Measurements from ENCODE around the gene GEMIN2.
"Not testable (repeated sequence)": the region's sequence is repeated elsewhere in the genome, so short reads cannot be mapped to it uniquely, and the experiment has no call there.

The GEMIN2 gene, protein sequence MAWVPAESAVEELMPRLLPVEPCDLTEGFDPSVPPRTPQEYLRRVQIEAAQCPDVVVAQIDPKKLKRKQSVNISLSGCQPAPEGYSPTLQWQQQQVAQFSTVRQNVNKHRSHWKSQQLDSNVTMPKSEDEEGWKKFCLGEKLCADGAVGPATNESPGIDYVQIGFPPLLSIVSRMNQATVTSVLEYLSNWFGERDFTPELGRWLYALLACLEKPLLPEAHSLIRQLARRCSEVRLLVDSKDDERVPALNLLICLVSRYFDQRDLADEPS

DNA sequence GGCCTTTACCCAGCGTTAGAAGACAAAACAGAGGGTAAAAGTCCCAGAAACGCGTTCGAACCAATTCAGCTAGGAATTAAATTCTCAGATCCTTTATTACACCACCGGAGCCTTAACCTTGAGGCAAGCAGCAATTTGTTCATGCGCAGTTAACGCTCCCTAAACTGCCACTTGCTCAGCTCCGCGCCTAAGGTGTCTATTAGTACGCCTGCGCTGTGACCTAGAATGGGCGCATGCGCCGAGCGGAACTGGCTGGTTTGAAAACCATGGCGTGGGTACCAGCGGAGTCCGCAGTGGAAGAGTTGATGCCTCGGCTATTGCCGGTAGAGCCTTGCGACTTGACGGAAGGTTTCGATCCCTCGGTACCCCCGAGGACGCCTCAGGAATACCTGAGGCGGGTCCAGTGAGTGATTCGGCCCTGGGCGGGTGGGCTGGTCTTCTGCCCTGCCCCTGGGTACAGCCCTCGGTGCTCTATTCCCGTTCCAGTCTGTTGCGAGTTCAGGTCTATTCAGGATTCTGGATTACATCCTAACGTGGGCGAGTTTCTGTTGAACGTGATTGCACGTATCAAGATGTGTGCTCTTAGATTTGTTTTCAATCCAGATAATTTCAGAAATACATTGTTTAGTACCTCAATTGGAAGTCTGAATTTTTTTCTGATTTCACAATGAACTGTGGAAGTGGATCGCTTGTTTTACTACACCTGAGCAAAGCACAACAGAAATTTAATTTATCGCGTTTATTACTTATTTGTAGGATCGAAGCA is at the start of gene GEMIN2:
Gene GEMIN2, plus strand, starts transcription at position 251 of the 766 bp plus-strand sequence. Its CDS starts 16 bp downstream, at position 267.
- peak; percentile 94 for DNase-seq

DNA sequence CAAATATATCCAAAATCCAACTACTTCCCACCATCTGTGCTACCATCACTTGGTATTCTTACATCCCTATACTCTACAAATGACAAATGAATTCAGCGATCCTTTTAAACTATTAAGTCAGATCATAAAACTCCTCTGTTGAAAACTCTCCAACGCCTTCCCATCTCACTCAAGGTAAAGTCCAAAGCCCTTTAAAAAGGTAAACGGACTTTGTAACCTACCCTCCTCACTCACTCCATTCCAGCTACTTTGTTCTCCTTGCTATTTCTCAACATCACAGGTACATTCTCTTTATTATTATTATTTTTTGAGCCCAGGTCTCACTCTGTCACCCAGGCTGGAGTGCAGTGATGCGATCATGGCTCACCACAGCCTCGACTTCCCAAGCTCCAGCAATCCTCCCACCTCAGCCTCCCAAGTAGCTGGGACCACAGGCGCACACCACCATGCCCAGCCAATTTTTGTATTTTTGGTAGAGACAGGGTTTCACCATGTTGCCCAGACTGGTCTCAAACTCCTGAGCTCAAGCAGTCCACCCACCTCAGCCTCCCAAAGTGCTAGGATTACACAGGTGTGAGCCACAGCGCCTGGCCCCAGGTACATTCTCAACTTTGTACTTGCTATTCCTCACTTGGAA is 44.8 kb upstream of the GEMIN2 start:
- DNase-seq: not testable (repeated sequence)

DNA sequence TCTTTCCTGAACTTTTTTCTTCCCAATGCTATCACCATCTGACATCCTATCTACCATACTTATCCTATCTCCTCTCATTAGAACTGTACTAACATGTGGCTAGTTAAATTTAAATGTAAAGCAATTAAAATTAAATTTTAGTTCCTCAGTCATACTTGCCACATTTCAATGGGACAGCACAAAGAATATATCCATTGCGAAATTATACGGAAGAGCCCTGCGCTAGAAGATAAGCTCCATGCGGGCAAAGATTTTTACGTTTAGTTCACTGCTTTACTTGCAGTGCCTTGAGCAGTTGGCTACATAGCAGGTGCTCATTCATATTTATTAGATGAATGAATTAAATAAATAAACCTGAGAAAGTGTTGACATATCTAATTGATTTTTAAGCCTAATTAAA is 44.2 kb upstream of the GEMIN2 start:
- DNase-seq: no peak

DNA sequence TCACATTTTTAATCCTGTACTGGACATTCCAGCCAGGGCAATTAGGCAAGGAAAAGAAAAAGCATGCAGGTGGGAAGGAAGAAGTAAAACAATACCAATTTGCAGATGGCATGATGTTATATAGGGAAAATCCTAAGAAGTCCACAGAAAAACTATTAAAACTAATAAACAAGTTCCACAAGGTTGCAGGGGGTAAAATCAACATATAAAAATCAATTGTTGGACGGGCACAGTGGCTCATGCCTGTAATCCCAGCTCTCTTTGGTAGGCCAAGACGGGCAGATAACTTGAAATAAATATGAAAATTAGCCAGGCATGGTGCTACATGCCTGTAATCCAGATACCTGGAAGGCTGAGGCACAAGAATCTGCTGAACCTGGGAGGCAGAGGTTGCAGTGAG is 43.0 kb upstream of the GEMIN2 start:
- no peak for DNase-seq

DNA sequence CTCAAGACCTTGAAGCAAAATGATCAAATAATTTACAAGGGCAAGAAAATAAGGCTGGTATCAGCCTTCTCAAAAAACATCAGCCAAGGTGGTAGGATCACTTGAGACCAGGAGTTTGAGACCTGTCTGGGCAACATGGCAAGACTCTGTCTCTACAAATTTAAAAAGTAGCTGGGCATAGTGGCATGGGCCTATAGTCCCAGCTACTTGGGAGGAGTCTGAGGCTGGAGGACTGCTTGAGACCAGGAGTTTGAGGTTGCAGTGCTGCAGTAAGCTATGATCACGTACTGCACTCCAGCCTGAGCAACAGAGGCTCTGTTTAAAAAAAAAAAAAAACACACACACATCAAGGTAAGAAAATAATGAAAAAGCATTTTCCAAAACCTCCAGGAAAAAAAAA is 33.2 kb upstream of the GEMIN2 start:
- DNase-seq: no peak

DNA sequence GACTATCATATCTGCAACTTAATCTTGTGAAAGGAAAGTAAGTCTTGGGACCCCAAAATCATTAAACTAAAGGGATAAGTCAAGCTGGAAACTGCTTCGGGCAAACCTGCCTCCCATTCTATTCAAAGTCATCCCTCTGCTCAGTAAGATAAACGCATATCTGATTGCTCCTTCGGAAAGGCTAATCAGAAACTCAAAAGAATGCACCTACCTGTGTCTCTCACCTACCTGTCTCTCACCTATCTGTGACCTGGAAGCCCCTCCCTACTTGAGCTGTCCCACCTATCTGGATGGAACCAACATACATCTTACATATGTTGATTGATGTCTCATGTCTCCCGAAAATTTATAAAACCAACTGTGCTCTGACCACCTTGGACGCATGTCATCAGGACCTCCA is 31.0 kb upstream of the GEMIN2 start:
- DNase-seq: no peak

DNA sequence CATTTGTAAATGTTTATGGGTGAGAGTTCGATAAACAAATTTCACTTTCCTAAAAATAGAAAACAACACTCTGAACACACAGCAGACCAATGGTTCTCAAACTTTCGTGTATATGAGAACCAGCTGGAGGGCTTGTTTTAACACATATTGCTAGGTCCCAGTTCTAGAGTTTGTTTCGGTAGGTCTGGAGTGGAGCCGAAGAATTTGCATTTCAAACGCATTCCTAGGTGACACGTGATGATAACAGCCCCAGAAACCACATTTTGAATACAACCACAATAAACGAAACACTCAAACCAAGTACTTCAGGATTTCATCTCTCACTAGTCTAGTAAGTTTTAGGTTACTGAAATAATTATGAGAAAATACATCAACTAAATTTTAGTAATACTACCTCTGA is 28.2 kb upstream of the GEMIN2 start:
- DNase-seq: no peak

DNA sequence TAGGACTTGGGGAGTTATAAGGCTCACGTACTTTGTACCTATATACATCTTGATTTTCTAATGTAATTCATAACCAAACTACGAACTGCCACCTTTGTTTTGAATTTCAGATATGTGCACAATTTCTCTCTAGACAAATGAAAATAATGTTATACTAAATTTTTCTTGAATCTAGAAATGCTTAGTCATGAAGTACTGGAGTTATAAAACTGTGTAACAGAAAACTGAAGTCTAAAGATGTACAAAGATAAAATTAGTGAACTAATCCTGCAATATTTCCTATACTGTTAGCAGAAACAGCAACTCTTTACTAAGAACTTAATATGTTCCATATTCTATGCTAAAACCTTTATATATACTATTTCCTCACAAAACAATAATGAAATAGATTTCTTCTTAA is 26.6 kb upstream of the GEMIN2 start:
- no peak for DNase-seq

DNA sequence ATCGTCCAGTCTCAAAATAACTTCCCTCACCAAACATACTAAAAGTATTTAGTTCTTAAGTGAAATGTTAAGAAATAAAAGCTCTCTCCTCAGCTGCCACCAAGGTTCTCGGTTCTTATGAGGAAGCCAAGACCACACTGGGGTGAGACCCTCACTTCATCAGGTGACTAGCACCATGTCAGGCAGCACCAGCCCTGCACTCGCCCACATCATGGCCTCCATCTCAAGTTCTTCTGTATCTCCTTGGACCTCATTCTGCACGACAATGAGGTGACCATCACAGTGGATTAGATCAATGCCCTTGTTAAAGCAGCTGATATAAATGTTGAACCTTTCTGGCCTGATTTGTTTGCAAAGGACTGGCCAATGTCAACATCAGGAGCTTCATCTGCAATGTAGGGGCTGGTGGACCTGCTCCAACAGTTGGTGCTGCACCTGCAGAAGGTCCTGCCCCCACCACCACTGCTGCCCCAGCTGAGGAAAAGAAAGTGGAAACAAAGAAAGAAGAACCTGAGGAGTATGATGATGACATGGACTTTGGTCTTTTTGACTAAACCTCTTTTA is 23.5 kb upstream of the GEMIN2 start:
- no peak for DNase-seq

DNA sequence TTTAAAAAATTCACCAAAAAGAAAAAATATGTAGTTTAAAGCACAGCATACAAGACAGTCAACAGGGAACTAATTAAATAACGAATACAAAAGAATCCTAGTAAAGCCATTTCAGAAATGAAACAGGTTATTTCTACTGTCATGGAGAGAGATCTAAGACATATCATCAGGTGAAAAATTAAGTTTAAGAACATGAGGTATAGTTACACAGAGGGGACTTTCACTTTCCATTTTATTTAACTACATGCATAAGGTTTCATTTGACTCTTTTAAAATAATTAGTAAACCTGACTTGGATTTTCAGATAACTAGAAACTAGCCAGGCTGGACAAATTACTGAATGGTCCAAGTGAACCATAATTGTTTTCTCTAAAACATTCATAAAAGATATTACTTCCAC is 22.4 kb upstream of the GEMIN2 start:
- no peak for DNase-seq

DNA sequence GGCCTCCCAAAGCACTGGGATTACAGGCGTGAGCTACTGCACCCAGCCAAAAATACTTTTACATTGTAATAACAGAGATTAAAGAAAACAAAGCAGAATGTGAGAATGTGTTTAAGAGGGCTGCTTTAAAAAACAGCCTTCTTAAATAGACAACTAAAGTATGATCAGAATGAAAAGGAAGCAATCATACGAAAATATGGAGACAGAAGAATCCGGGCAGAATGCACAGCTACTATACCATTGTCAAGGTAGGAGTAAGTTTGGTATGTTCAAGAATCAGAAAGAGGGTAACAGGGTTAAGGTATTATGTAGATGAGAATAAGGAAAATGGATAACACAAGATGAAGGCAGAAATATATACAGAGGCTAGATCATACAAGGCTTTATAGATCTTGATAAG is 19.6 kb upstream of the GEMIN2 start:
- no peak for DNase-seq

DNA sequence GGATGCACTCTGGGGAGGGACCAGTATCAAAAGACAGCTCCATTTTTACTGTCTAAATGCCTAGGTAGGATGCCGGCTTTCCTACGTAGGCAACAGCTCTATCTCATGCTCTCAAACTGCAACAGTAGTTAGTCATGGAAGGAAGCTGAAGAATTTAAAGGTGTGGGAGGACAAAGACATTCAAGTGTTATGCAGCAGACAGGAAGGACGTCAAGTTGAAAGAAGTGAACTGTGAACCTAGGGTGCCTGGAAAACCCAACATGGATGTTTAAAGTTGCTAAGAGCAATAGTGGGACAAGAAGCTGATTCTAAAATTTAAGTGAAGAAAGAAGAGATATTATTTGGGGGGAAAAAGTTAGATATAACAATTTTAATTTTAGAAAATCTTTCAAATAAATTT is 17.0 kb upstream of the GEMIN2 start:
- no peak for DNase-seq

DNA sequence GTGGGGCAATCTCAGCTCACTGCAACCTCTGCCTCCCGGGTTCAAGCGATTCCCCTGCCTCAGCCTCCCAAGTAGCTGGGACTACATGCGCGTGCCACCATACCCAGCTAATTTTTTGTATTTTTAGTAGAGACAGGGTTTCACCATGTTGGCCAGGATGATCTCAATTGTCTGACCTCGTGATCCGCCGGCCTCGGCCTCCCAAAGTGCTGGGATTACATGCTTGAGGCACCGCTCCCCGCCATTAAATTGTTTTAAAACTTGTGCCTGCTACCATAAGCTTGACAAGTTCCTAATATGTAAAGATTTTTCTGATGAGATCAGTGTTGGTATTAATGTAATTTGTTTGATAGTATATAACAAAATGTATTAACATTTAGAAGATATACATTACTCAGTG is 14.9 kb upstream of the GEMIN2 start:
- DNase-seq: not testable (repeated sequence)

DNA sequence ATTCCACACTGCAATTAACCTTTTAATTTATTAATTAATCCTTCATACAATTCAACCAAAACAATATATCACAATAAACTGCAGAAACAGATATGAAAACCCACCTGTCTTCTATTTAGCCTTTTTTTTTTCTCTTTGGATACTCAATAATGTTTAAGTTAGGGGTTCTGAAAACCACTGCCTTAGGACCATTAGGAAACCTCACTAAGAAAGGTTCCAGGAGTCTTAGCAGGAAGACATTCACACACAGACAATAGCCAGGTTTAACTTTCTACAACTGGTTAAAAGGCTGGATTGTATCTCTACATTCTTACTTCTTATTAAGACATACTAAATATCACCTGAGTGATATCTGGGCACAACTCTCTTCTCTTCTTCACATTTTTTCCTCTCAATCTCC is 14.4 kb upstream of the GEMIN2 start:
- DNase-seq: no peak

DNA sequence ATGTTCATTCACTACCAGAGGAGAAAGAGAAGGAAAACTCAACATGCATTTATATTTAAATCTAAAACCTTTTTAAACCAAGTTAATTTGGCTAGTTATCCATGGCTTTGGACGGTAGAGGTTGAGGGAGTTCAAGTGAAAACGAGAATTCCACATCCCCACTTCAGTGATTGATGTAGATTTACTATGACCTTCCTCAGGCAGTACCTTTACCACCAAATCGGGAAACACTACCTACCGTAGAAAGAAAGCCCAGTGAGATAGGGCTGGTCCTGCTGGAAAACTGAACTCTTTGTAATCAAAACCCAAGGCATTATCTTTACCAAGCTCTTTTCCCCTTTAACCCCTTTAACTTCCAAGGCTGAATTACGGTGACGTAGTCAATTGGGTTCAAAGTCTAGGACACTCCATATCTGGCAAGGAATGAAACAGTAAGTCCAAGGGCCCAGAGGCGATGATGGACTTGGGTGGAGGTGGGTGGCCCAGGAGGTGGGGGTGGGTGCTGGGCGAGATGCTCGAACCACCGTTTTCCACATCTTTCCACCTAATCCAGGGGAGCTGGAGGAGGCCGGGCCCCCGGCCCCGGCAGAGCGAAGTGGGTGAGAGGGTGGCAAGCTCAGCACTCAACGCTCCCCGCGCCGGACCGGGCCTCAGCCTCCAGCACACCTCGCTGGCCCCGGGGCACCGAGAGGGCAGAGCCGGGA is 11.7 kb upstream of the GEMIN2 start:
- no peak for DNase-seq

DNA sequence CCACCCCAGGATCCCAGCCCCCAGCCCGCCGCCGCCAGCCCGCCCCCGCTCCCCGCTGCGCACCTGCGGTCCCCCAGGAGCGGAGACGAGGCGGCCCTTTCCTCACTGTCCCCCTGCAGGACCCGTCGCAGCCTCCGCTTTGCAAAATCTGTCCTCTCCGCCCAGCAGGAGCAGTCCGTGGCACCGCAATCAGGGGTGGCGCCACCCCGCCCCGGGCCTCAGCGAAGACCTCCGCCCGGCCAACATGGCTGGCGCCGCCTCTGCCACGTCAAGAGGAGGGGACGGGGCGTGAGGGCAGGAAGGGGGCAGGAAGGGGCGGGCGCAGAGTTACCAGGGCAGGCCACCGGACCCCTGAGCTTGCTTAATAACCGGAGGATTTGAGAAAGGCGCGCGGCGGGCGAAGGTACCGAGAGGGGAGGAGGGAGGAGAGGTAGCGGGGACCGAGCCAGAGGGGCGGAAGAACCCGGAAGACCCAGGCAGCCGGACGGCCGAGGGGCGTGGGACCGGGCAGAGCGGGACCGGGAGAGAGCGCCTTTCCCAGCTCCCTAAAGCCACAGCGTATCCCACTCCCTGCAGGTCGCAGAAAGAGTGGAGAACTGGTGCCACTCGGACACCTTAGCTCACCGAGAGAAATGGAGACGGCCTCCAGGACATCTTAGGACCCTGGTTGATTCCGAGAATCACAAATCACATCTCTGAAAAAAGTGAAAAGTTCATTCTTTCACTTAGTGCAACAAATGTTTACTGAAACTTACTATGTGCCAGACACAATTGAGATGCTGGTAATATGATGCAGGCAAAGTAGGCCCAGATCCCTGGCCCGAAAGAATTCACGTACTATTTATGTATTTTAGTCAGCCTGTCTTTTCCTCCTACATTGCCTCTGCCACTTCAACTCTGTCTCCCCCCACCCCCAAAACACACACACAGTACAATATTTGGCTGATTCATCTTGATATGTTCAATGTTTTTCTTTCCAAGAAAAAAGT is 10.9 kb upstream of the GEMIN2 start, which contains the start of gene SEC23A:
Gene SEC23A, minus strand, starts transcription at position 267 of the 989 bp plus-strand sequence. CDS start 7,117 bp downstream, outside the sequence.
- DNase-seq: peak; percentile 54

DNA sequence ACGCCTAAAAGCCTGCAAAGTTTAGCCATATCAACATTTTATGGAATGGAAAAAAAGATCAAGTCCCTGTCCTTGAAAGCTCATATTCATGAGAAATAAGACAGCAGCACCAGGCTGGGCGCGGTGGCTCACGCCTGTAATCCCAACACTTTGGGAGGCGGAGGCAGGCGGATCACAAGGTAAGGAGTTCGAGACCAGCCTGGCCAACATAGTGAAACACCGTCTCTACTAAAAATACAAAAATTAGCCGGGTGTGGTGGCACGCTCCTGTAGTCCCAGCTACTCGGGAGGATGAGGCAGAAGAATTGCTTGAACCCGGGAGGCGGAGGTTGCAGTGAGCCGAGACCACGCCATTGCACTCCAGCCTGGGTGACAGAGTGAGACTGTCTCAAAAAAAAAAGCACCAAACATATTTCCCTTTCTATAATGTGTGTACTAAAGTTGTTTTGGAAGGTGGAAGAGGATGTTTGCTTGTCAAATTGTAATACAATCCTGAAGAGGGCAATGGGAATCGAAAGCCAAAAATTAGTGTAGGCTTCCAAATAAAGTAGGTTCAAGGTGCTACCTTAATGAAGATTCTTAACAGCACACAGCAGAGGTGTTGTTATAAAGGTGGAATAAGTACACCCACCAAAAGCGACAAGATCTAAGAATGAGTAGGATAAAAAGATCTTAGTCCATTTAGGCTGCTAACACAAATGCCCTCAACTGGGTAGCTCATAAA is 9.9 kb upstream of the GEMIN2 start:
- DNase-seq: not testable (repeated sequence)

DNA sequence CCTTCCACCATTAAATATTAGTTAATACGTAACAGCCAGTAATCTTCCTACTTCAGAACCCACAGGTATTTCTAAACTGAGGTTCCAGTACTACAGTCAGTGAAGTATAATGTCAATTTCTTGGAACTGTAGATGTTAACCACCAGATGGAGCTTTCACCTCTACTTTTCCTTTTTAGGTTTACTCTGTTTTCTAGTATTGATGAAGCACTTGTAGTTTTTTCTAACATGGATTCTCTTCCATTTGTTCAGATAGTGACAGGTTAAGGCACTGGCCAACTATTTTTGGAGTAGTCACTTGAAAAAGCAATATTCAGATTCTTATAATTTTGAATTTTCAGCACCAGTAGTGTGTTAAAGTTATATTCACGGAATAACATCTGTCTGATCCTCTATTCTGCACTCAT is 6.5 kb upstream of the GEMIN2 start:
- no peak for DNase-seq

DNA sequence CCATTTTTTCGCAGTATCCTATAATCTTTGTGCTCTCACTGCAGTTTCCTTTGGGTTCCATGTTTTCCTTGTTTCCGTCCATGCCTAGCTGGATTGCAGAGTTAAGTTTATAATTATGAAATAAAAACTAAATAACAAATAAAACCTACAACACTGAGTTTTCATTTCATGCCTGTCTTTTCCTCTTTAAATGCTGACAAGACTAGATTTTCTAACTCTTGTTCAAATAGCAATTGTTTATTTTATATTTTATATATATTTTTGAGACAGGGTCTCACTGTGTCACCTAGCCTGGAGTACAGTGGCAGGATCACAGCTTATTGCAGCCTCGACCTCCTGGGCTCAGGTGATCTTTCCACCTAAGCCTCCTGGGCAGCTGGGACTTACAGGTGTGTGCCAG is 5.3 kb upstream of the GEMIN2 start:
- no peak for DNase-seq

DNA sequence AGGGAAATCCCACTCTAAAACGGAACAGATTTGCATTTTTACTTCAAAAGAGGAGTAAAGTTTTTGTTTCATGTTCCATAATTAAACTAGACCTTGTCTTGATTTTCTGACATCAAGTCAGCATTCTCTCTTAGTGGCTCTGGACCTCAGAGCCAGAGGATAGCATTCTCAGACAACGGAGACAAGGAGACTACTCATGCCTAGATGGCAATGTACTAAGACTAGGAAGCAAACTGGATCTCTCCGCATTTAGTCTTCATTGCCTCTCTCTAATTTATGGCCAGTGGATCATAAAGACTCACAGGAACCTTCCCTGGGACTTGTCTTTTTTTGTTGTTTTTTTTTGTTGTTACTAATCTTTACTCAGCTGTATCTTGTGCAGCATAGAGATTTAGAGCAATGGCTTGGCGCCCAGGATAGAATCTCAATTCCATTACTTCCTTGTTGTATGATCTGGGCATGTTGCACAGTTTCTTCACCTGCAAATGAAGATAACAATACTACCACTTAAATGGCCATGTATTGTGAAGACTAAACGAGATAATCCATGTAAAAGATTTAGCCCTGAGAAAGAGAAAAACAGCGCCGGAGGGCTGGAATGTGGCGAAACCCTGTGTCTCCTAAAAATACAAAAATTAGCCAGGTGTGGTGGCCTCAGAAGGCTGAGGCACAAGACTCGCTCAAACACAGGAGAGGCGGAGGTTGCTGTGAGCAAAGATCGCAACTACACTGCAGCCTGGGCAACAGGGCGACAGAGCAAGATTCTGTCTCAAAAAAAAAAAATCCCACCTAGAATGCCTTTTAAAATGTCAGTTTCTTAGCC is 4.0 kb upstream of the GEMIN2 start:
- DNase-seq: no peak
